Measurements from ENCODE around the gene RALGAPA2. TPM values are rescaled to one million over a fixed set of nuclear protein-coding genes. Genes with fewer than 3 reads are reported as not detected.

The RALGAPA2 gene
- total and polyA plus RNA-seq, 2 donors (not counting 3 experiments of a cell fraction or from before 2014, with no cell fraction given): 10.0 to 46.8 TPM

GRCh38 chr20:20747298-20747697 lies 34.9 kb upstream of the RALGAPA2 start:
- H3K4me2 ChIP-seq (ENCODE audit: insufficient read depth, low read length): no peak overlapping the region

More at GRCh38 chr20:20747298-20747697, 34.9 kb upstream of the RALGAPA2 start:
- POLR2A ChIA-PET: no interaction called here
- peaks cover 6% of the 10 kb centered on the region for H3K9me3 ChIP-seq (replicated peaks; ENCODE audit: control insufficient read depth, insufficient read depth, low read length)
- CTCF ChIA-PET: interaction anchor here (1.2 kb wide), 1 partner anchor 78 kb away, joined by 3 read pairs; no protein-coding TSS in a partner anchor
- H3K4me3 ChIP-seq (replicated peaks in 1 of 3; ENCODE audit: insufficient read depth in 1 of 3, low read depth in 1 of 3, low read length in 3 of 3): no peak overlapping the region
- H3K4me1 ChIP-seq (ENCODE audit: control insufficient read depth, extremely low read depth, insufficient read depth, low read length): peaks cover 21% of the 10 kb centered on the region
- dilution Hi-C loops (cut with MboI; ENCODE audit: extremely low pct_ligation_motif_present, low sequenced_read_pairs) (no loop called here), intact Hi-C loops (cut with micrococcal nuclease) (no loop called here)
- H3K36me3 ChIP-seq (ENCODE audit: control insufficient read depth in 2 of 2, extremely low read depth in 1 of 2, insufficient read depth in 2 of 2, low read length in 2 of 2): no peaks in the 10 kb centered on the region
- DNase-seq (ENCODE audit: low read depth, low spot score) (no peak), FAIRE-seq (no peak)
- no peak overlapping the region for H2AFZ ChIP-seq (ENCODE audit: low read depth, low read length)
- no peak overlapping the region for H3K27ac ChIP-seq (ENCODE audit: insufficient read depth, low read depth, low read length)
- no peaks in the 10 kb centered on the region for H3K79me2 ChIP-seq (ENCODE audit: control insufficient read depth, insufficient read depth, low read length)
- H3K9ac ChIP-seq (replicated peaks; ENCODE audit: extremely low read depth, insufficient read depth, low read length): no peak overlapping the region
- TF ChIP-seq CTCF (IDR thresholded peaks at IDR 0.05; ENCODE audit: extremely low read depth in 1 of 2, insufficient read depth in 1 of 2, low read depth in 1 of 2, low read length in 2 of 2) (no peak), FOS (IDR thresholded peaks at IDR 0.05; ENCODE audit: borderline replicate concordance, insufficient read depth, low read length) (no peak), POLR2A (IDR thresholded peaks at IDR 0.05; ENCODE audit: low read depth, low read length) (no peak), GATA2 (IDR thresholded peaks at IDR 0.05; ENCODE audit: insufficient read depth, insufficient read length, low read depth, low read length) (no peak), MAX (IDR thresholded peaks at IDR 0.05; ENCODE audit: insufficient read depth, insufficient read length) (no peak), POLR2AphosphoS5 (IDR thresholded peaks at IDR 0.05; ENCODE audit: insufficient read depth, low read depth, low read length) (no peak), MYC (IDR thresholded peaks at IDR 0.05; ENCODE audit: low read depth, low read length) (no peak), EZH2 (IDR thresholded peaks at IDR 0.05; ENCODE audit: borderline replicate concordance, low read depth, low read length, severe bottlenecking) (no peak), JUN (IDR thresholded peaks at IDR 0.05; ENCODE audit: borderline replicate concordance, insufficient read depth, insufficient read length, low read depth) (no peak)
- no peaks in the 10 kb centered on the region for H3K27me3 ChIP-seq (ENCODE audit: control insufficient read depth in 2 of 2, insufficient read depth in 2 of 2, low read length in 2 of 2)
- BruUV-seq (replicated peaks): no TSS peak
- H4K20me1 ChIP-seq (replicated peaks; ENCODE audit: control insufficient read depth, extremely low read depth, insufficient read depth, low read length): no peaks in the 10 kb centered on the region
- no peaks in the 10 kb centered on the region for H3K9me1 ChIP-seq (replicated peaks; ENCODE audit: control insufficient read depth, extremely low read depth, insufficient read depth, low read length)

Data from endothelial cell of umbilical vein (primary cell).